Measurements from ENCODE around the gene SCGN.
"Not testable (repeated sequence)": the region's sequence is repeated elsewhere in the genome, so short reads cannot be mapped to it uniquely, and the experiment has no call there.

The SCGN gene

DNA sequence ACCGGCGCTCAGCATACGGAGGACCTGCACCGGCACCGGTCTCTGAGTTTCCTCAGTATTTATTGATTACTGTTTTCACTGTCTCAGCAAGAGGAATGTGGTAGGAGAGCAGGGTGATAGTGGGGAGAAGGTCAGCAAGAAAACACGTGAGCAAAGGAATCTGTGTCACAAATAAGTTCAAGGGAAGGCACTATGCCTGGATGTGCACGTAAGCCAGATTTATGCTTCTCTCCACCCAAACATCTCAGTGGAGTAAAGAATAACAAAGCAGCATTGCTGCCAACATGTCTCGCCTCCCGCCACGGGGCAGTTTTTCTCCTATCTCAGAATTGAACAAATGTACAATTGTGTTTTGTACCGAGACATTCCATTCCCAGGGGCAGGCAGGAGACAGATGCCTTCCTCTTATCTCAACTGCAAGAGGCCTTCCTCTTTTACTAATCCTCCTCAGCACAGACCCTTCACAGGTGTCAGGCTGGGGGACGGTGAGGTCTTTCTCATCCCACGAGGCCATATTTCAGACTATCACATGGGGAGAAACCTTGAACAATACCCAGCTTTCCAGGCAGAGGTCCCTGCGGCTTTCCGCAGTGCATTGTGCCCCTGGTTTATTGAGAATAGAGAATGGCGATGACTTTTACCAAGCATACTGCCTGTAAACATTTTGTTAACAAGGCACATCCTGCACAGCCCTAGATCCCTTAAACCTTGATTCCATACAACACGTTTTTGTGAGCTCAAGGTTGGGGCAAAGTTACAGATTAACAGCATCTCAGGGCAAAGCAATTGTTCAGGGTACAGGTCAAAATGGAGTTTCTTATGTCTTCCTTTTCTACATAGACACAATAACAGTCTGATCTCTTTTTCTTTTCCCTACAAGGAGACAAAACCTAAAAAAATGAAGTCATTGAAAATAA, 96.8 kb downstream of the SCGN start:
- H3K4me3 Mint-ChIP-seq; H3K4me1 Mint-ChIP-seq (ENCODE audit: low read depth); H3K9me3 Mint-ChIP-seq (ENCODE audit: low read depth); H3K27me3 Mint-ChIP-seq; H3K36me3 Mint-ChIP-seq; H3K27ac Mint-ChIP-seq: not testable (repeated sequence)

- Mint-ChIP-seq H3K4me3 (no peak overlapping the region), H3K36me3 (peaks cover 5% of the 10 kb centered on the region), H3K9me3 (ENCODE audit: low read depth) (no peaks in the 10 kb centered on the region), H3K27me3 (no peaks in the 10 kb centered on the region), H3K4me1 (ENCODE audit: low read depth) (no peaks in the 10 kb centered on the region), H3K27ac (no peak overlapping the region)
Observed at GRCh38 chr6:25749837-25750236, 97.8 kb downstream of the SCGN start.

GRCh38 chr6:25750906-25751305, 98.9 kb downstream of the SCGN start:
- H3K27me3 Mint-ChIP-seq = no peaks in the 10 kb centered on the region
- peaks cover 5% of the 10 kb centered on the region for H3K36me3 Mint-ChIP-seq
- H3K4me3 Mint-ChIP-seq = no peak overlapping the region
- no peak overlapping the region for H3K27ac Mint-ChIP-seq
- no peaks in the 10 kb centered on the region for H3K4me1 Mint-ChIP-seq (ENCODE audit: low read depth)
- H3K9me3 Mint-ChIP-seq (ENCODE audit: low read depth) = no peaks in the 10 kb centered on the region

All from activated naive CD8-positive, alpha-beta T cell (primary cell).